Esophagus (tissue), 2 donors: ENCODE data around the gene DDI2. TPM values are rescaled to one million over a fixed set of nuclear protein-coding genes. Genes with fewer than 3 reads are reported as not detected.
"Not testable (repeated sequence)": the region's sequence is repeated elsewhere in the genome, so short reads cannot be mapped to it uniquely, and the experiment has no call there.

Experiments used
- H3K27ac ChIP-seq, 2 donors: one replicate each; pipeline ENCODE4 v1.5.1; 2013; ENCODE audit warnings: low read depth in 2 of 2, mild to moderate bottlenecking in 2 of 2, inconsistent platforms in 1 of 2, low read length in 1 of 2, moderate library complexity in 1 of 2
- H3K27me3 ChIP-seq, 2 donors: one replicate each; pipeline ENCODE4 v1.6.1; 2013; ENCODE audit warnings: low read length in 2 of 2, control low read depth in 1 of 2, mild to moderate bottlenecking in 1 of 2; ENCODE audit not compliant: insufficient read depth in 2 of 2, control insufficient read depth in 1 of 2
- H3K36me3 ChIP-seq, 2 donors: one replicate each; pipeline ENCODE4 v1.6.1; 2013; ENCODE audit warnings: low read length in 1 of 2; ENCODE audit not compliant: control insufficient read depth in 2 of 2, insufficient read depth in 2 of 2
- H3K4me1 ChIP-seq, 2 donors: one replicate each; pipeline ENCODE4 v1.6.1; 2013; ENCODE audit warnings: low read length in 1 of 2; ENCODE audit not compliant: control insufficient read depth in 2 of 2, insufficient read depth in 2 of 2
- H3K4me3 ChIP-seq, 2 donors: one replicate each; pipeline ENCODE4 v1.5.1; 2013; ENCODE audit warnings: low read length in 2 of 2, mild to moderate bottlenecking in 2 of 2, low read depth in 1 of 2, moderate library complexity in 1 of 2
- H3K9me3 ChIP-seq, 2 donors: one replicate each; pipeline ENCODE4 v1.6.1; 2013; ENCODE audit warnings: mild to moderate bottlenecking in 2 of 2, low read depth in 1 of 2, low read length in 1 of 2, moderate library complexity in 1 of 2; ENCODE audit not compliant: control insufficient read depth in 2 of 2, insufficient read depth in 1 of 2
- WGBS, 2 donors: extraction: QIAGEN DNeasy Blood & Tissue Kit; methylation state at CpG; one replicate each; pipeline ENCODE4 v1.1.7; 2013; 5-methylcytosine and 5-hydroxymethylcytosine counted together
- polyA plus RNA-seq, 2 donors: library from polyadenylated mRNA; stranded (reverse); fragments of 200-250 nt; gene quantifications; one replicate each; pipeline ENCODE4 v1.2.3, GENCODE V29; 2013
- donor health status: healthy with polysubstance abuse.
- donor health status: Bipolar disorder and iron deficiency.

Gene DDI2
- polyA plus RNA-seq, 2 donors, result 9.6 to 15.3 TPM

DNA sequence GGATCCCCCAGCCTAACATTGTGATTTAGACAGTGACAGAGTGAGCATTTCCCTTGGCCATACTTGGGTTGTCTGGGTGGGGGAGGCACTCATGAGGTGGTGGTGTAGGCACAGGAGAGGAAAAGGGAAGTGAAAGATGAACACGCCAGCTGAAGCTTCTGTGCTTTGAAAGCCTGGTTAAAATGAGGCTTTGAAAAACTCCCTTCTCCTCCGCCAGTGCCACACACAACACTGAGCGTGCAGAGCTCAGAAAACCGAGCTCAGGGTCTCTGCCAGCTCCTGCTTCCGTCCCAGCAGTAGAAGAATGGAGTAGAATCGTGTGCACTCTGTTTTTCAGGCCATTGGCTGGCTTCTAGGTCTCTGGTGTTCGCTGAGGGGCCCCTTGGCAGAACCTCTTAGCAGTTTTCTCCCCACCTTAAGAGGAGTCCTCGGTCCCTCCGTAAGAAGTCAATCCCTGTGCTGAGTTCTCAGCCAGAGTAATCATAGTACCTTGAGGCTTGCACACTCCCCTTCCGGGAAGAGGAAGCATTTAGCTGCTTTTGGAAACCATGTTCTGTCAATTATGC, 79.8 kb downstream of the DDI2 start:
- Histone ChIP-seq H3K36me3 (peaks cover 3 to 4% of the 10 kb centered on the region in 2 donors), H3K4me1 (peaks cover 0 to 3% of the 10 kb centered on the region in 2 donors), H3K27ac (peak overlapping the region; percentile 34 to 58), H3K9me3 (no peaks in the 10 kb centered on the region), H3K27me3 (no peaks in the 10 kb centered on the region), H3K4me3 (no peak overlapping the region)
- WGBS, 2 donors, result 59 to 67% methylated on average over 10 of the region's 10 CpGs

DNA sequence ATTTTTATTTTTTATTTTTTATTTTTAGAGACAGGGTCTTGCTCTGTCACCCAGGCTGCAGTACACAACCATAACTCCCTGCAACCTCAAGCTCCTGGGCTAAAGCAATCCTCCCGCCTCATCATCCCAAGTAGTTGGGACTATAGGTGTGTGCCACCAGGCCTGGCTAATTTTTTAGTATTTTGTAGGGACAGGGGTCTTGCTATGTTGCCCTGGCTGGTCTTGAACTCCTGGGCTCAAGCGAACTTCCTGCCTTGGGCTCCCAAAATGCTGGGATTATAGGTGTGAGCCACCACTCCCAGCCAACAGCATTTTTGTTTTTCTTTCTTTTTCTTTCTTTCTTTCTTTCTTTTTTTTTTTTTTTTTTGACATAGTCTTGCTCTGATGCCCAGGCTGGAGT, 80.9 kb downstream of the DDI2 start:
- no peak overlapping the region for H3K27ac ChIP-seq
- peaks cover 4 to 6% of the 10 kb centered on the region in 2 donors for H3K4me1 ChIP-seq
- no peaks in the 10 kb centered on the region for H3K27me3 ChIP-seq
- no peaks in the 10 kb centered on the region for H3K9me3 ChIP-seq
- peaks cover 3 to 4% of the 10 kb centered on the region in 2 donors for H3K36me3 ChIP-seq
- no peak overlapping the region for H3K4me3 ChIP-seq
- WGBS, 2 donors, result 97% methylated on average over 2 of the region's 2 CpGs

DNA sequence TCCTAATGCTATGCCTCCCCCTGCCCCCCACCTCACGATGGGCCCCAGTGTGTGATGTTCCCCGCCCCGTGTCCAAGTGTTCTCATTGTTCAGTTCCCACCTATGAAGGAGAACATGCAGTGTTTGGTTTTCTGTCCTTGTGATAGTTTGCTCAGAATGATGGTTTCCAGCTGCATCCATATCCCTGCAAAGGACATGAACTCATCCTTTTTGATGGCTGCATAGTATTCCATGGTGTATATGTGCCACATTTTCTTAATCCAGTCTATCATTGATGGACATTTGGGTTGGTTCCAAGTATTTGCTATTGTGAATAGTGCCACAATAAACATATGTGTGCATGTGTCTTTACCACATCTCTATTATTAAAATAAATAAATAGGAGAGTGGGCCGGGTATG, 82.1 kb downstream of the DDI2 start:
- H3K9me3 ChIP-seq, H3K4me3 ChIP-seq, H3K27me3 ChIP-seq, H3K27ac ChIP-seq, H3K36me3 ChIP-seq, H3K4me1 ChIP-seq: not testable (repeated sequence)
- WGBS, 2 donors, result 94 to 96% methylated on average over 4 of the region's 4 CpGs

DNA sequence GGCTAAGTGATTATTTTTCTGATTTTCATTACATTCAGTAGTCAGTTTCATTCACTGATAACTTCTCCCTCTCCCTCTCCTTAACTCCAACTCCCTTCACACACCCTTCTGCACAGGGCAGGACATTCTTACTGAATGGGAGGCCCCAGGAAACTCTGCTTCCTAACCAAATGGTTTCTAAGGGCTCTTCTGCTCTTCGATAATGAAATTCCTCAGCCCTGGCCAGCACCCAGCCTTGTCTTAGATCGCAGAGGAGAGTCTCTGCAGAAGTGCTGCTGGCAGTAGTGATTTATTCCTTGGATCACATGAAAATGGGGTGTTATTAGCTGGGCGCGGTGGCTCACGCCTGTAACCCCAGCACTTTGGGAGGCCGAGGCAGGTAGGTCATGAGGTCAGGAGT, 83.2 kb downstream of the DDI2 start:
- Histone ChIP-seq H3K27ac (no peak overlapping the region), H3K4me3 (no peak overlapping the region), H3K27me3 (no peaks in the 10 kb centered on the region), H3K9me3 (no peaks in the 10 kb centered on the region), H3K4me1 (peaks cover 10 to 13% of the 10 kb centered on the region in 2 donors), H3K36me3 (peaks cover 3 to 4% of the 10 kb centered on the region in 2 donors)
- WGBS, 2 donors, result 78% methylated on average over 6 of the region's 6 CpGs

DNA sequence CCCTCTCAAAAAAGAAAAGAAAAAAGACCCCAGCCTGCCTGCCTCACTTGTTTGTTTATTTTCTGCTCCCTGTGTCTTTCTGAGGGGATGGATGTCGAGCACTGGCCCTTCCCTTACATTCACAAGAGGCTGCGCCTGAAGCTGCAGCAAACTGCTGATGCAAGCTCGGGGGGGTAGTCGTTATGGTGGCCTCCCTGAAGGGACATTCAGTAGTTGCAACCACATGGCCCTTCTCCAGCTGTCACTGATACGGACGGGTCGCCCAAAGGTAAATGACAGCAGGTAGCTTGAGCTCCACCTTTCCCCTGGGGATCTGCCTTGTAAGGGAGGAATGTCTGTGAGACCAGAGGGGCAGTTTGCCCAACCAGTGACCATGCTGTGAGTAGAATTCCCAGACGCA, 84.5 kb downstream of the DDI2 start:
- Histone ChIP-seq H3K36me3 (peaks cover under 1 to 3% of the 10 kb centered on the region in 2 donors), H3K9me3 (no peaks in the 10 kb centered on the region), H3K27ac (peak overlapping the region in 1 of 2 donors; percentile 15), H3K4me1 (peaks cover 10 to 13% of the 10 kb centered on the region in 2 donors), H3K27me3 (no peaks in the 10 kb centered on the region), H3K4me3 (no peak overlapping the region)
- 87 to 89% methylated on average over 8 of the region's 8 CpGs for WGBS, 2 donors

DNA sequence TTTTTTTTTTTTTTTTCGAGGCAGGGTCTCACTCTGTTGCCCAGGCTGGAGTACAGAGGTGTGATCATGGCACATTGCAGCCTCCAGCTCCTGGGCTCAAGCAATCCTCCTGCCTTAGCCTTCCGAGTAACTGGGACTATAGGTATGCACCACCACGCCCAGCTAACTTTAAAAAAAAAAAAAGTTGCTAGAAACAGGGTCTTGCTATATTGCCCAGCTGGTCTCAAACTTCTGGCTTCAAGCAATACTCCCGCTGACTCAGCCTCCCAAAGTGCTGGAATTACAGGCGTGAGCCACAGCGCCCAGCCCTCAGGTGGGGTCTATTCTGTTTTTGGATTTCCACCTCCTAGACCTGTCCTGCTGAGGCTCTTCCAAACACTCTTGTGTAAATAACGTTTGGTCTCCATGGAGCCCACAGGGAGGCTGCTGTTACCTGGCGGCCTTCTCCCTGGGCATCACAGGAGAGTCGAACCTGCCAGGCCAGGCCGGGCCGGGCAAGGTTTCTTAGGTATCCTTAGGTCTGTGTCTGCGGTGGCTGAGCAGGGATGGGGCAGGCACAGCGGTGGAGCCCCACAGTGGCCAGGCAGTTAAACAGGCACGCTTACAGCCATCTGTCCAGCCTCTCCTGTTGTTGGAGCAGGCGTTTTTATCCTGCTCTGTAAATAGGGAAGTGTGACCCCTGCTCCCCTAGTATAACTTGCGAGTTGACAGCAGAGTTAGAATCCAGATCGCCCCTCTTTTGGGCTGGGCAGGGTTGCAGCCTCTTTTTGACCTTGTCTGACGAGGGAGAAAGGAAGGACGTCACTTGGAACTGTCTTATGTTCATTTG, 85.7 kb downstream of the DDI2 start:
- Histone ChIP-seq H3K9me3 (no peaks in the 10 kb centered on the region), H3K4me3 (no peak overlapping the region), H3K27me3 (no peaks in the 10 kb centered on the region), H3K36me3 (peaks cover 0 to 2% of the 10 kb centered on the region in 2 donors), H3K4me1 (peaks cover 10% of the 10 kb centered on the region in 2 donors), H3K27ac (peak overlapping the region; percentile 90 to 94)
- WGBS, 2 donors, result 52 to 53% methylated on average over 19 of the region's 19 CpGs

DNA sequence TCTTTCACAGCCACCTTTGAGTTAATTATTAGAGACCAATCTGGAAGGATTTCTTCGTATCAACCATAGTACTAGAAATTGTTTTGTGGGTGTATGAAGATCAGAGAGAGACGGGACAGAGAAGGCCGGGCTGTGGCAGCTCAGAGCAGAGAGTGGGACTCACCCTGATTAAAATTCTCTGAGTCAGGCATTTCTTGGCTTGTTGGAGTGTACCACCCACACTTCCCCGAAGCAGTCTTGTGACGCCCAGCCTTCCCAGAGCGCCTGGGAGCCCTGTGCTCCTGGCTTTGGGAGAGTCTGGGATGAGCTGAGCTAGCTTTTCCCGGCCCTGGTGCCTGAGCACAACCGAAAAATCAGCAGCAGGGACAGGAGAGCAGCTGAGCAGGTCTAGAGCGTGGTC, 86.3 kb downstream of the DDI2 start:
- WGBS, 2 donors, result 18 to 35% methylated on average over 9 of the region's 9 CpGs
- peaks cover 0 to 2% of the 10 kb centered on the region in 2 donors for H3K36me3 ChIP-seq
- H3K4me1 ChIP-seq, result peaks cover 10% of the 10 kb centered on the region in 2 donors
- no peak overlapping the region for H3K4me3 ChIP-seq
- peak overlapping the region; percentile 90 to 94 for H3K27ac ChIP-seq
- no peaks in the 10 kb centered on the region for H3K27me3 ChIP-seq
- no peaks in the 10 kb centered on the region for H3K9me3 ChIP-seq

DNA sequence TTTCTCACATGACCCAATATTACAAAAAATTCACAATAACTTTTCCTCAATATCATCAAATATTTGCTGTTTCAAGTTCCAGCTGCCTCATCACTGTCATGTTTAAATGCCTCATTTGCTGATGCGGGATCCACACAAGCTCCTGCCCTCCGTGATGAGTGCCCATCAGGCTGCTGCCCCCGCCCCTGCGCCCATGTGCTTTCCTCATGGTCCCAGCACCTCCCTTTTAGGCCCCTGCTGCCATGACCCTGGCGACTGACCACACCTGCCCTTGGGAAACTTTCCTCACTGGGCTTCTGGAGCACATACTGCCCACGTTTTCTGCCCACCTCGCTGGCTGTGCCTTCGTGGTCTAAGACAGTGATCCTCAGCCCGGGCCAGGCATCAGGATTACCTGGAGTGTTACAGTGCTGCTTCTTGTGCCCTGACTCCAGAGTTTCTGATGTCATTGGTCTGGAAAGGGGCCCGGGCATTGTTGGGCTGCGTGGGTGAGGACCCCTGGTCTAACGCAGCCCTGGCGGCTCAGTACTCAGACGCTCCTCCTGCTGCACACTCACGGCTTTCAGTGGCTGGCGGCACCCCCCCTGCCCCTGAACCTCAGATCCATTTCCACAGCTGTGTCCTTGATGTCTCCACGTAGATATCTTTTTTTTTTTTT, 87.4 kb downstream of the DDI2 start:
- H3K36me3 ChIP-seq, result peaks cover 0 to 2% of the 10 kb centered on the region in 2 donors
- no peak overlapping the region for H3K4me3 ChIP-seq
- H3K9me3 ChIP-seq, result no peaks in the 10 kb centered on the region
- H3K27me3 ChIP-seq, result no peaks in the 10 kb centered on the region
- WGBS, 2 donors, result 84 to 91% methylated on average over 17 of the region's 17 CpGs
- H3K27ac ChIP-seq, result peak overlapping the region; percentile 11 to 80
- peaks cover 10% of the 10 kb centered on the region in 2 donors for H3K4me1 ChIP-seq

DNA sequence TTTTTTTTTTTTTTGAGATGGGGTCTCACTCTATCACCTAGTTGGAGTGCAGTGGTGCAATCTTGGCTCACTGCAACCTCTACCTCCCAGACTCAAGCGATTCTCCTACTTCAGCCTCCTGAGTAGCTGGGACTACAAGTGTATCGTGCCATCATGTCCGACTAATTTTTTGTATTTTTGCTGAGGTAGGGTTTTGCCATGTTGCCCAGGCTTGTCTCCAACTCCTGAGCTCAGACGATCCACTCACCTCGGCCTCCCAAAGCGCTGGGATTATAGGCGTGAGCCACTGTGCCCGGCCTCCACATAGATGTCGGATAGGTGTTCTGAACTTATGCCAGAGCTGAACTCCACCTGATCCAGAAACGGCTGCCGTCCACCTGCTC, 87.9 kb downstream of the DDI2 start:
- no peaks in the 10 kb centered on the region for H3K9me3 ChIP-seq
- peaks cover 10% of the 10 kb centered on the region in 2 donors for H3K4me1 ChIP-seq
- H3K27me3 ChIP-seq, result no peaks in the 10 kb centered on the region
- H3K4me3 ChIP-seq, result no peak overlapping the region
- peaks cover 0 to 2% of the 10 kb centered on the region in 2 donors for H3K36me3 ChIP-seq
- 87% methylated on average over 11 of the region's 11 CpGs for WGBS, 2 donors
- peak overlapping the region in 1 of 2 donors; percentile 24 for H3K27ac ChIP-seq
